Measurements from ENCODE around the gene STAC2. TPM values are rescaled to one million over a fixed set of nuclear protein-coding genes. Genes with fewer than 3 reads are reported as not detected.

STAC2 gene
- total RNA-seq, 1 experiment from 2014 or later = 0.08 TPM

- in situ Hi-C loops (cut with HindIII; ENCODE audit: low pct_unique_long_range_greater_than_20kb, low sequenced_read_pairs) = no loop called here
- intact Hi-C loops (cut with micrococcal nuclease; ENCODE audit: unreplicated experiment) = no loop called here
- ATAC-seq = 0 out of 2 replicates have a peak, but pooled peaks have one; percentile 26
- H3K36me3 ChIP-seq (ENCODE audit: control insufficient read depth, insufficient read depth, low read length) = no peaks in the 10 kb centered on the region
- no peaks in the 10 kb centered on the region for H3K9me3 ChIP-seq (ENCODE audit: control insufficient read depth, insufficient read depth, low read depth, low read length)
- H3K4me1 ChIP-seq (ENCODE audit: control insufficient read depth, insufficient read depth, low read length) = peaks cover 3% of the 10 kb centered on the region; the same call in 1 of the 2 replicates
- H3K27me3 ChIP-seq (ENCODE audit: control insufficient read depth, insufficient read depth, low read length) = no peaks in the 10 kb centered on the region
- POLR2A ChIA-PET = no interaction called here
- TF ChIP-seq TCF7L2 (IDR thresholded peaks at IDR 0.05; ENCODE audit: low read depth, low read length) (no peak), REST (IDR thresholded peaks at IDR 0.05; ENCODE audit: insufficient read depth in 1 of 2, low read depth in 2 of 2, low read length in 1 of 2) (no peak), POLR2AphosphoS5 (IDR thresholded peaks at IDR 0.05; ENCODE audit: low read depth, low read length) (no peak), SIN3A (IDR thresholded peaks at IDR 0.05; ENCODE audit: borderline replicate concordance, insufficient read depth, low read depth, low read length) (no peak), CTCF (IDR thresholded peaks at IDR 0.05) (no peak)
- no TSS peak for BruUV-seq (replicated peaks)
- CTCF ChIA-PET = interaction anchor here (0.7 to 2.2 kb wide), 4 partner anchors 11 to 786 kb away, joined by 5 to 17 read pairs (median 6); no protein-coding TSS in a partner anchor
- no peak overlapping the region for H3K27ac ChIP-seq (ENCODE audit: low read length)
- H3K4me3 ChIP-seq (ENCODE audit: low read depth in 2 of 2, low read length in 2 of 2) = no peak overlapping the region
- DNase-seq (ENCODE audit: low read depth, low spot score) = no peak
Observed at GRCh38 chr17:39175695-39176093, 50.1 kb downstream of the STAC2 start.

- peaks cover 3% of the 10 kb centered on the region; the same call in 1 of the 2 replicates for H3K4me1 ChIP-seq (ENCODE audit: control insufficient read depth, insufficient read depth, low read length)
- BruUV-seq (replicated peaks) = no TSS peak
- intact Hi-C loops (cut with micrococcal nuclease; ENCODE audit: unreplicated experiment) (no loop called here), in situ Hi-C loops (cut with HindIII; ENCODE audit: low pct_unique_long_range_greater_than_20kb, low sequenced_read_pairs) (no loop called here)
- H3K27me3 ChIP-seq (ENCODE audit: control insufficient read depth, insufficient read depth, low read length) = no peaks in the 10 kb centered on the region
- ATAC-seq (peak; percentile 62; the same call in 1 of the 2 replicates), DNase-seq (ENCODE audit: low read depth, low spot score) (no peak)
- CTCF ChIA-PET = interaction anchor here (0.5 to 2.2 kb wide), 11 partner anchors 8 to 786 kb away, joined by 3 to 17 read pairs (median 5); no protein-coding TSS in a partner anchor
- TF ChIP-seq TCF7L2 (IDR thresholded peaks at IDR 0.05; ENCODE audit: low read depth, low read length) (no peak), POLR2AphosphoS5 (IDR thresholded peaks at IDR 0.05; ENCODE audit: low read depth, low read length) (no peak), CTCF (IDR thresholded peaks at IDR 0.05) (peak; percentile 80)
- POLR2A ChIA-PET = no interaction called here
- H3K36me3 ChIP-seq (ENCODE audit: control insufficient read depth, insufficient read depth, low read length) = no peaks in the 10 kb centered on the region
- no peak overlapping the region for H3K4me3 ChIP-seq (ENCODE audit: low read depth in 2 of 2, low read length in 2 of 2)
- no peaks in the 10 kb centered on the region for H3K9me3 ChIP-seq (ENCODE audit: control insufficient read depth, insufficient read depth, low read depth, low read length)
- no peak overlapping the region for H3K27ac ChIP-seq (ENCODE audit: low read length)
Observed at GRCh38 chr17:39174920-39175694, 50.6 kb downstream of the STAC2 start.
